Tibial artery (tissue), 4 donors: Measurements from ENCODE around the gene PLEKHH2.

Source experiments
- DNase-seq, 2 donors: peaks; one replicate each; pipeline ENCODE4 v3.0.0-alpha.2; 2019
- H3K27ac ChIP-seq, 2 donors: fragments of 200-600 bp; sonication (generic) in 1 of 2; 1 replicate in 1 of 2; 2 replicates in 1 of 2; pipeline ENCODE4 v1.5.1; 2018 to 2019; ENCODE audit warnings: mild to moderate bottlenecking in 1 of 2
- H3K27me3 ChIP-seq, 2 donors: fragments of 200-600 bp; sonication (generic) in 1 of 2; one replicate each; pipeline versions ENCODE4 v1.5.1 to v1.6.0; 2016 to 2019
- H3K36me3 ChIP-seq, 3 donors: fragments of 200-600 bp; sonication (generic) in 2 of 3; one replicate each; pipeline ENCODE4 v1.5.1; 2016 to 2019; ENCODE audit warnings: mild to moderate bottlenecking in 2 of 3
- H3K4me1 ChIP-seq, 4 donors: fragments of 200-600 bp; sonication (generic) in 2 of 4; 1 replicate in 3 of 4; 2 replicates in 1 of 4; pipeline ENCODE4 v1.5.1; 2016 to 2019
- H3K4me3 ChIP-seq, 2 donors: fragments of 200-600 bp; sonication (generic) in 1 of 2; 1 replicate in 1 of 2; 2 replicates in 1 of 2; pipeline ENCODE4 v1.5.1; 2018 to 2019; ENCODE audit warnings: mild to moderate bottlenecking in 2 of 2
- H3K9me3 ChIP-seq, 3 donors: fragments of 200-600 bp; sonication (generic) in 1 of 3; one replicate each; pipeline ENCODE4 v1.5.1; 2016 to 2019
- intact Hi-C: fragments of 100-400 bp; cut with DNase I; formaldehyde crosslinking; loops from one replicate; pipeline ENCODE4 v1.15.0; 2023; ENCODE audit warnings: low total_unique reads
- TF ChIP-seq, protein P1 (sequence below), 2 experiments: fragments of 200-600 bp in 1 of 2; fragments of 450-650 bp in 1 of 2; IDR thresholded peaks; one replicate each; pipeline ENCODE4 v1.5.1; 2017 to 2019; ENCODE audit warnings: antibody characterized with exemption in 2 of 2, mild to moderate bottlenecking in 1 of 2, moderate library complexity in 1 of 2

Gene PLEKHH2

DNA sequence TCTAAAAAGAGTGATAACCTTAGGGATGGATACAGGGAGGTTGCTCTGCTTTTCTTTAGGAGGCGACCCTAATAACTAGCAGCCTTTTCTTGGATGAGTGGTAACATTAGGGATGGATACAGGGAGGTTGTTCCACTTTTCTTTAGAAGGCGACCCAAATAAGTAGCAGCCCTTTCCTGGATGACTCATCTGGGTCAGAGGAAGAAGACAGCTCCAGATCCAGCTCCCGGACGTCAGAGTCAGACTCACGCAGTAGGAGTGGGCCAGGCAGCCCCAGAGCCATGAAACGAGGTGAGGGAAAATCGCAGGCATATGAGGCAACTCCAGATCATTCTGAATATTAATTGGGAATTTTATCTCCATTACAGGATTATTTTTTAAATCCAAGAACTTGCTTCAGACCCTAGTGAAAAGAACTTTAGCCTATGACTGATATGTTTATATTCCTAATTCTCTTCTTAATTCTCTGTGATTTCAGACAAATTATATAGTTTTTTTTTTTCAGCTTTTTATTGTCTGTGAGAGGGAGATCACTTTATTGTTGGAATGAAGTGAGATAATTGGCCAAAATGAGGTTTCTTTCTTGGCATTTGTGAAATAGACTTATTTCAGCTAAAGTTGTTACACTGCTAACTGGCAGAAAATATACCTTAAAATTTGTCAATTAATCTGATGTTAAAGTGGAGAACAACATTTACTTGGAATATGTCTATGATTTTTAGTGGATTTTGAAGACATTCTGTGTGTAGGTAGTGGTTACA, 70.4 kb downstream of the PLEKHH2 start:
- Histone ChIP-seq H3K36me3 (peaks cover 27 to 44% (median 41%) of the 10 kb centered on the region in 3 donors), H3K27ac (no peak overlapping the region), H3K27me3 (no peaks in the 10 kb centered on the region), H3K4me1 (no peaks in the 10 kb centered on the region), H3K4me3 (no peak overlapping the region), H3K9me3 (no peaks in the 10 kb centered on the region)
- intact Hi-C loops = no loop called here
- TF ChIP-seq, protein P1, sequence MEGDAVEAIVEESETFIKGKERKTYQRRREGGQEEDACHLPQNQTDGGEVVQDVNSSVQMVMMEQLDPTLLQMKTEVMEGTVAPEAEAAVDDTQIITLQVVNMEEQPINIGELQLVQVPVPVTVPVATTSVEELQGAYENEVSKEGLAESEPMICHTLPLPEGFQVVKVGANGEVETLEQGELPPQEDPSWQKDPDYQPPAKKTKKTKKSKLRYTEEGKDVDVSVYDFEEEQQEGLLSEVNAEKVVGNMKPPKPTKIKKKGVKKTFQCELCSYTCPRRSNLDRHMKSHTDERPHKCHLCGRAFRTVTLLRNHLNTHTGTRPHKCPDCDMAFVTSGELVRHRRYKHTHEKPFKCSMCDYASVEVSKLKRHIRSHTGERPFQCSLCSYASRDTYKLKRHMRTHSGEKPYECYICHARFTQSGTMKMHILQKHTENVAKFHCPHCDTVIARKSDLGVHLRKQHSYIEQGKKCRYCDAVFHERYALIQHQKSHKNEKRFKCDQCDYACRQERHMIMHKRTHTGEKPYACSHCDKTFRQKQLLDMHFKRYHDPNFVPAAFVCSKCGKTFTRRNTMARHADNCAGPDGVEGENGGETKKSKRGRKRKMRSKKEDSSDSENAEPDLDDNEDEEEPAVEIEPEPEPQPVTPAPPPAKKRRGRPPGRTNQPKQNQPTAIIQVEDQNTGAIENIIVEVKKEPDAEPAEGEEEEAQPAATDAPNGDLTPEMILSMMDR (IDR thresholded peaks at IDR 0.05) = no peak
- peak; percentile 73 to 77 for DNase-seq

- Histone ChIP-seq H3K4me1 (no peaks in the 10 kb centered on the region), H3K27me3 (no peaks in the 10 kb centered on the region), H3K9me3 (no peaks in the 10 kb centered on the region), H3K4me3 (no peak overlapping the region), H3K27ac (no peak overlapping the region), H3K36me3 (peaks cover 28 to 48% (median 44%) of the 10 kb centered on the region in 3 donors)
- intact Hi-C loops = no loop called here
- DNase-seq = no peak
- TF ChIP-seq, protein P1 (IDR thresholded peaks at IDR 0.05) = no peak
Measured at GRCh38 chr2:43708178-43708577, 71.1 kb downstream of the PLEKHH2 start.

- intact Hi-C loops = no loop called here
Measured at GRCh38 chr2:43708891-43709290, 71.8 kb downstream of the PLEKHH2 start.

DNA sequence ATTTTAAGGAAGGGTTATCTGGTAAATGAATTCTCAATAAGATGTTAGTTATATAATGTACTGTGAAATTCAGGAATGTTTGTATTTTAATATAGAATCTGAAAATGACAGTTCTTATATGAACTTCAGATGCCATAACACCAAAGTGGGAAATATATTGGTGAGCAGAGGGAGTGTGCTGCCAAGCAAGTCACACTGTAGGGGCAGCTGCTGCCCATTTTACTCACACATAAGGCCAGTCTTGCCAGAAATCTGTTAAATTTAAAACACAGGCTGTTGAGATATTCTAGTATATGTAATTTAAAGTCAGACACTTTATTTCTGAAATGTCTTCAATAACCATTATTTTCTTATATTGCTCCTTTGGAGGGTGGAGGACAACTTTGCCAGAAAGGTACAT, 73.8 kb downstream of the PLEKHH2 start:
- intact Hi-C loops = no loop called here
- H3K27me3 ChIP-seq = no peaks in the 10 kb centered on the region
- no peaks in the 10 kb centered on the region for H3K4me1 ChIP-seq
- H3K36me3 ChIP-seq = peaks cover 28 to 49% (median 35%) of the 10 kb centered on the region in 3 donors
- no peak overlapping the region for H3K27ac ChIP-seq
- no peak overlapping the region for H3K4me3 ChIP-seq
- TF ChIP-seq, protein P1 (IDR thresholded peaks at IDR 0.05) = no peak
- no peaks in the 10 kb centered on the region for H3K9me3 ChIP-seq
- no peak for DNase-seq

More at GRCh38 chr2:43708891-43709290, 71.8 kb downstream of the PLEKHH2 start:
- Histone ChIP-seq H3K36me3 (peaks cover 28 to 49% (median 44%) of the 10 kb centered on the region in 3 donors), H3K27me3 (no peaks in the 10 kb centered on the region), H3K9me3 (no peaks in the 10 kb centered on the region), H3K4me3 (no peak overlapping the region), H3K4me1 (no peaks in the 10 kb centered on the region), H3K27ac (no peak overlapping the region)
- TF ChIP-seq, protein P1 (IDR thresholded peaks at IDR 0.05) = no peak
- no peak for DNase-seq

DNA sequence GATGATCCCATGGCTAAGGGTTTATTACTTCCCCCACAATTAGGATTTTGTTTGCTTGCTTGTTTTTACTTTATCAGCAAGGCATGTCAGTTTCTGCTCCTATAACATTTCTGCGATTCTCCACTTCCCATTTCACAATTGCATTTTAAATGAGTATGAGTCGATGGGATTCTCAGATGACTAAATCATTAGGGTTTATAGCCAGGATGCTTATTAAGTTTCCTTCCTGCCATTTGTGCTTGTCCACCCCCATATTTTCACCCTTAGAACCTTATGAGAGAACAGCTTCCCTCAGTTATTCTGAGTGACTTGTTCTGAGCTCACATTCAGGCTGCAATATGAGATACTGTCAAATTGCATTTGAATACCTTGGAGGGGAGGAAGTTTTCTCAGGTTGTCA, 77.1 kb downstream of the PLEKHH2 start:
- peaks cover 16 to 43% (median 22%) of the 10 kb centered on the region in 3 donors for H3K36me3 ChIP-seq
- no peaks in the 10 kb centered on the region for H3K4me1 ChIP-seq
- no peaks in the 10 kb centered on the region for H3K27me3 ChIP-seq
- intact Hi-C loops = no loop called here
- no peak for DNase-seq
- H3K4me3 ChIP-seq = no peak overlapping the region
- H3K9me3 ChIP-seq = no peaks in the 10 kb centered on the region
- TF ChIP-seq, protein P1 (IDR thresholded peaks at IDR 0.05) = no peak
- H3K27ac ChIP-seq = no peak overlapping the region
